Neural cell (in vitro differentiated cells): ENCODE results near the gene IL17RD. TPM values are rescaled to one million over a fixed set of nuclear protein-coding genes. Genes with fewer than 3 reads are reported as not detected.

Experiments used
- H2AFZ ChIP-seq: fragments of 200-600, 300-800 bp; sonication (generic), shearing (Covaris generic); 2 replicates; pipeline ENCODE4 v1.6.0; 2014; ENCODE audit warnings: low read depth, mild to moderate bottlenecking, antibody characterized with exemption, low read length, moderate library complexity
- H3F3A ChIP-seq: fragments of 200-600 bp; shearing (Covaris generic); 2 replicates; pipeline ENCODE4 v1.6.1; 2016; ENCODE audit warnings: mild to moderate bottlenecking, moderate library complexity, mixed read lengths, antibody characterized with exemption, low read length; ENCODE audit not compliant: insufficient read depth, poor library complexity, severe bottlenecking
- H3K27ac ChIP-seq: fragments of 200-600, 300-800 bp; sonication (generic), shearing (Covaris generic); 2 replicates; pipeline ENCODE4 v1.5.1; 2014; ENCODE audit warnings: mild to moderate bottlenecking, low read length, moderate library complexity
- H3K27me3 ChIP-seq: fragments of 300-800, 200-600 bp; sonication (generic), shearing (Covaris generic); 2 replicates; pipeline ENCODE4 v1.6.0; 2014; ENCODE audit warnings: mild to moderate bottlenecking, low read depth, low read length, moderate library complexity; ENCODE audit not compliant: insufficient read depth
- H3K36me3 ChIP-seq: fragments of 300-800, 200-600 bp; sonication (generic), shearing (Covaris generic); 2 replicates; pipeline ENCODE4 v1.5.1; 2014; ENCODE audit warnings: mild to moderate bottlenecking, antibody characterized with exemption, low read length, moderate library complexity; ENCODE audit not compliant: insufficient read depth
- H3K4me2 ChIP-seq: fragments of 300-800, 200-600 bp; sonication (generic), shearing (Covaris generic); 2 replicates; pipeline ENCODE4 v1.6.0; 2014; ENCODE audit warnings: mild to moderate bottlenecking, low read length
- H3K4me3 ChIP-seq: fragments of 300-800, 200-600 bp; sonication (generic), shearing (Covaris generic); 2 replicates; pipeline ENCODE4 v1.5.1; 2014; ENCODE audit warnings: mild to moderate bottlenecking, low read length, moderate library complexity
- H3K79me2 ChIP-seq: fragments of 200-600 bp; shearing (Covaris generic); replicated peaks from 2 replicates; pipeline ENCODE4 v1.6.0; 2014; ENCODE audit warnings: mild to moderate bottlenecking, low read length, moderate library complexity; ENCODE audit not compliant: insufficient read depth
- H3K9ac ChIP-seq: fragments of 300-800, 200-600 bp; sonication (generic), shearing (Covaris generic); 2 replicates; pipeline ENCODE4 v1.6.1; 2016; ENCODE audit warnings: mild to moderate bottlenecking, low read length, mixed read lengths
- H3K9me2 ChIP-seq: fragments of 200-600 bp; shearing (Covaris generic); 2 replicates; pipeline ENCODE4 v1.6.1; 2016; ENCODE audit warnings: mild to moderate bottlenecking, low read length, mixed read lengths; ENCODE audit not compliant: insufficient read depth
- H3K9me3 ChIP-seq: fragments of 200-600, 300-800 bp; sonication (generic), shearing (Covaris generic); 2 replicates; pipeline ENCODE4 v1.6.1; 2016; ENCODE audit warnings: mild to moderate bottlenecking, mixed run types, low read length, moderate library complexity, mixed read lengths
- H4K20me1 ChIP-seq: fragments of 200-600 bp; shearing (Covaris generic); 2 replicates; pipeline ENCODE4 v1.6.1; 2016; ENCODE audit warnings: mild to moderate bottlenecking, mixed run types; ENCODE audit not compliant: insufficient read depth
- EP300 ChIP-seq: fragments of 450-650 bp; conservative IDR thresholded peaks from 2 replicates; pipeline ENCODE4 v1.6.1; 2014; ENCODE audit warnings: antibody characterized with exemption, mild to moderate bottlenecking, moderate library complexity; ENCODE audit not compliant: poor library complexity, severe bottlenecking
- EZH2 ChIP-seq: fragments of 200-600, 300-800 bp; shearing (Covaris generic), sonication (generic); IDR thresholded peaks from 2 replicates; pipeline ENCODE4 v1.6.1; 2014; ENCODE audit warnings: antibody characterized with exemption, low read length, borderline replicate concordance, mild to moderate bottlenecking; ENCODE audit not compliant: insufficient read depth, poor library complexity, severe bottlenecking
- MXI1 ChIP-seq: fragments of 450-650 bp; conservative IDR thresholded peaks from 2 replicates; pipeline ENCODE4 v1.6.1; 2014; ENCODE audit warnings: antibody characterized with exemption, mild to moderate bottlenecking; ENCODE audit not compliant: poor library complexity, severe bottlenecking
- POLR2AphosphoS5 ChIP-seq: IDR thresholded peaks from 2 replicates; pipeline ENCODE4 v1.6.1; 2012
- RAD21 ChIP-seq: fragments of 450-650 bp; conservative IDR thresholded peaks from 2 replicates; pipeline ENCODE4 v1.6.1; 2014; ENCODE audit warnings: antibody characterized with exemption, mild to moderate bottlenecking, moderate library complexity
- SMC3 ChIP-seq: fragments of 450-650 bp; conservative IDR thresholded peaks from 2 replicates; pipeline ENCODE4 v1.6.1; 2014; ENCODE audit warnings: antibody characterized with exemption, mild to moderate bottlenecking, moderate library complexity; ENCODE audit not compliant: poor library complexity
- TAF1 ChIP-seq: IDR thresholded peaks from 2 replicates; pipeline ENCODE4 v1.6.1; 2012; ENCODE audit warnings: low read depth
- polyA plus RNA-seq: library from polyadenylated mRNA; depleted of rRNA; stranded (reverse); fragments of >200 nt; gene quantifications from 2 replicates; pipeline ENCODE4 v1.2.3, GENCODE V29; 2014
- TF ChIP-seq, protein P1 (sequence below): fragments of 450-650 bp; IDR thresholded peaks from 2 replicates; pipeline ENCODE4 v1.5.1; 2014; ENCODE audit warnings: antibody characterized with exemption, mild to moderate bottlenecking, moderate library complexity; ENCODE audit not compliant: poor library complexity, severe bottlenecking
- TF ChIP-seq, protein P2 (sequence below): IDR thresholded peaks from 2 replicates; pipeline ENCODE4 v1.6.1; 2012; ENCODE audit warnings: borderline replicate concordance

Gene IL17RD
- polyA plus RNA-seq, 1 donor from 2014 or later = 14.8 TPM

DNA sequence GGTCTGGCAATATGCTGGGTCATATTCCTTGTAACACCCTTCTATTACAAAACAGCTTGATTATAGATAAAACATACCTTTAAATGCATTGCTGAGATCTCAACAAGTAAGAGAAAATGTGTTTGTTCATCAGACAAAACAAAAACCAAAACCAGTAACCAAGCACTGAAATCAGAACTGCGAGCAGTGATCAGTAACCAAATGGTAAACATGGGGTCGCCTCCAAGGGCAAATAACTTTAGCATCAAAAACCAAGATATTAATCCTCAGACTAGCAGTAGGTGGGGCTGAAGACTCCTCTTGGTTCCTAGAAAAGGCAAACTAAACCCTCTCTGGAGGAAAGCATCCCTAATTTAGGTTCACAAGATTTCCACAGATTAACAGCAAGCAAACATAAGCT, 41.3 kb upstream of the IL17RD start:
- Histone ChIP-seq H3K27me3 (no peaks in the 10 kb centered on the region), H3K36me3 (no peaks in the 10 kb centered on the region), H4K20me1 (no peaks in the 10 kb centered on the region), H3F3A (no peaks in the 10 kb centered on the region), H3K79me2 (no peaks in the 10 kb centered on the region), H3K9me3 (no peaks in the 10 kb centered on the region), H3K9me2 (no peaks in the 10 kb centered on the region), H3K9ac (no peak overlapping the region), H3K4me3 (no peak overlapping the region), H2AFZ (no peak overlapping the region), H3K4me2 (no peak overlapping the region), H3K27ac (no peak overlapping the region)
- no peak for TF ChIP-seq POLR2AphosphoS5
- TF ChIP-seq EZH2 = no peak
- TF ChIP-seq, protein P1, sequence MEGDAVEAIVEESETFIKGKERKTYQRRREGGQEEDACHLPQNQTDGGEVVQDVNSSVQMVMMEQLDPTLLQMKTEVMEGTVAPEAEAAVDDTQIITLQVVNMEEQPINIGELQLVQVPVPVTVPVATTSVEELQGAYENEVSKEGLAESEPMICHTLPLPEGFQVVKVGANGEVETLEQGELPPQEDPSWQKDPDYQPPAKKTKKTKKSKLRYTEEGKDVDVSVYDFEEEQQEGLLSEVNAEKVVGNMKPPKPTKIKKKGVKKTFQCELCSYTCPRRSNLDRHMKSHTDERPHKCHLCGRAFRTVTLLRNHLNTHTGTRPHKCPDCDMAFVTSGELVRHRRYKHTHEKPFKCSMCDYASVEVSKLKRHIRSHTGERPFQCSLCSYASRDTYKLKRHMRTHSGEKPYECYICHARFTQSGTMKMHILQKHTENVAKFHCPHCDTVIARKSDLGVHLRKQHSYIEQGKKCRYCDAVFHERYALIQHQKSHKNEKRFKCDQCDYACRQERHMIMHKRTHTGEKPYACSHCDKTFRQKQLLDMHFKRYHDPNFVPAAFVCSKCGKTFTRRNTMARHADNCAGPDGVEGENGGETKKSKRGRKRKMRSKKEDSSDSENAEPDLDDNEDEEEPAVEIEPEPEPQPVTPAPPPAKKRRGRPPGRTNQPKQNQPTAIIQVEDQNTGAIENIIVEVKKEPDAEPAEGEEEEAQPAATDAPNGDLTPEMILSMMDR = no peak
- no peak for TF ChIP-seq SMC3
- TF ChIP-seq MXI1 = no peak
- TF ChIP-seq TAF1 = no peak
- TF ChIP-seq, protein P2, sequence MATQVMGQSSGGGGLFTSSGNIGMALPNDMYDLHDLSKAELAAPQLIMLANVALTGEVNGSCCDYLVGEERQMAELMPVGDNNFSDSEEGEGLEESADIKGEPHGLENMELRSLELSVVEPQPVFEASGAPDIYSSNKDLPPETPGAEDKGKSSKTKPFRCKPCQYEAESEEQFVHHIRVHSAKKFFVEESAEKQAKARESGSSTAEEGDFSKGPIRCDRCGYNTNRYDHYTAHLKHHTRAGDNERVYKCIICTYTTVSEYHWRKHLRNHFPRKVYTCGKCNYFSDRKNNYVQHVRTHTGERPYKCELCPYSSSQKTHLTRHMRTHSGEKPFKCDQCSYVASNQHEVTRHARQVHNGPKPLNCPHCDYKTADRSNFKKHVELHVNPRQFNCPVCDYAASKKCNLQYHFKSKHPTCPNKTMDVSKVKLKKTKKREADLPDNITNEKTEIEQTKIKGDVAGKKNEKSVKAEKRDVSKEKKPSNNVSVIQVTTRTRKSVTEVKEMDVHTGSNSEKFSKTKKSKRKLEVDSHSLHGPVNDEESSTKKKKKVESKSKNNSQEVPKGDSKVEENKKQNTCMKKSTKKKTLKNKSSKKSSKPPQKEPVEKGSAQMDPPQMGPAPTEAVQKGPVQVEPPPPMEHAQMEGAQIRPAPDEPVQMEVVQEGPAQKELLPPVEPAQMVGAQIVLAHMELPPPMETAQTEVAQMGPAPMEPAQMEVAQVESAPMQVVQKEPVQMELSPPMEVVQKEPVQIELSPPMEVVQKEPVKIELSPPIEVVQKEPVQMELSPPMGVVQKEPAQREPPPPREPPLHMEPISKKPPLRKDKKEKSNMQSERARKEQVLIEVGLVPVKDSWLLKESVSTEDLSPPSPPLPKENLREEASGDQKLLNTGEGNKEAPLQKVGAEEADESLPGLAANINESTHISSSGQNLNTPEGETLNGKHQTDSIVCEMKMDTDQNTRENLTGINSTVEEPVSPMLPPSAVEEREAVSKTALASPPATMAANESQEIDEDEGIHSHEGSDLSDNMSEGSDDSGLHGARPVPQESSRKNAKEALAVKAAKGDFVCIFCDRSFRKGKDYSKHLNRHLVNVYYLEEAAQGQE = no peak
- TF ChIP-seq RAD21 = no peak
- TF ChIP-seq EP300 = no peak

GRCh38 chr3:57199895-57200297, 34.7 kb upstream of the IL17RD start, which contains the start of gene HESX1:
Gene HESX1 (minus strand): TSS chr3:57199978. CDS start chr3:57199918, 60 bp downstream.
- H3K36me3 ChIP-seq = no peaks in the 10 kb centered on the region
- no peaks in the 10 kb centered on the region for H3K79me2 ChIP-seq
- no peak within 1 kb of the TSS for H3K4me2 ChIP-seq
- H2AFZ ChIP-seq = no peak within 1 kb of the TSS
- H3F3A ChIP-seq = no peaks in the 10 kb centered on the region
- no peaks in the 10 kb centered on the region for H3K9me2 ChIP-seq
- no peaks in the 10 kb centered on the region for H3K27me3 ChIP-seq
- no peaks in the 10 kb centered on the region for H3K9me3 ChIP-seq
- TF ChIP-seq EP300 (no peak), MXI1 (no peak), TAF1 (no peak), EZH2 (no peak), RAD21 (no peak), POLR2AphosphoS5 (no peak), SMC3 (no peak)
- TF ChIP-seq, protein P2 = no peak
- TF ChIP-seq, protein P1 = no peak
- no peak within 1 kb of the TSS for H3K9ac ChIP-seq
- H4K20me1 ChIP-seq = no peaks in the 10 kb centered on the region
- H3K4me3 ChIP-seq = no peak within 1 kb of the TSS
- no peak within 1 kb of the TSS for H3K27ac ChIP-seq
